Measurements from ENCODE around the gene PRKD1.

Gene PRKD1

GRCh38 chr14:29652571-29652970 lies 275.1 kb downstream of the PRKD1 start:
- H3K4me1 ChIP-seq (ENCODE audit: control insufficient read depth, insufficient read depth, low read length, poor library complexity, severe bottlenecking): no peaks in the 10 kb centered on the region
- no peak for DNase-seq
- H3K4me3 ChIP-seq (ENCODE audit: insufficient read depth, low read depth, low read length, poor library complexity, severe bottlenecking): no peak overlapping the region
- H3K27me3 ChIP-seq (replicated peaks; ENCODE audit: control insufficient read depth, insufficient read depth, low read length, poor library complexity, severe bottlenecking): no peaks in the 10 kb centered on the region
- no peaks in the 10 kb centered on the region for H3K36me3 ChIP-seq (ENCODE audit: control insufficient read depth, insufficient read depth, low read length)
- peaks cover 10% of the 10 kb centered on the region for H3K9me3 ChIP-seq (ENCODE audit: control insufficient read depth, low read length)
- H3K27ac ChIP-seq (ENCODE audit: insufficient read depth, low read length, poor library complexity, severe bottlenecking): no peak overlapping the region

DNA sequence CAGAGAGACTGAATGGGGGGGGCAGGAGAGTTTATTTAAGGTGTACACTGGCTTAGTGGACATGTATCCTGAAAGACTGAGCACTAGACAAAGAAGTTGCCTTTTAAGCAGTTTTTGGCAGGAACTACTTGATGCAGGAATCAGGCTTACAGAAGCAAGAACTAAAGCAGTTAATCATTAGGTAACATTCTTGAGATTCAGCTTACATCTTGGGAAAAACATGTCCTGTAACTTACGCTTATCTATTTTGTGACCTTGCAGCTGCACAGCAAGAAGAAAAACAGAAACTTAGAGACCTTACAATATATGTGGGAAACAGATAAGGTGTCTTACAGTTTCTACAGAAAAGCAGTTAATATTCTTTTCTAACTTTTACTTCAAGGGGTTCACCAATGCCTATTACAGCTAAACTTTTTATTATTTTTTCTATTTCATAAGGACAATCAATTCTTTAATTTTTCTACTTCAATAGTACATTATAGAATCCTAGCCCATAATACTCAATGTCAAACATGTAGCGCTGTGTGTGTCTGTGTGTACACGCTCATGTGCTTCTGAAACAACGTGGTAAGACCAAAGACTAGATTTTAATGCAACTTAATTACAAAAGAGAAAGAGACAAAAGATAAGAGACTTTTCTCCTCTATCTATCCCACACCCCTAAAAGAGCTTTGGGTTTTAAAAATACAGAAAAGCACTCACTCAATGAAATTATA lies 276.9 kb downstream of the PRKD1 start:
- Histone ChIP-seq H3K4me3 (ENCODE audit: insufficient read depth, low read depth, low read length, poor library complexity, severe bottlenecking) (no peak overlapping the region), H3K27ac (ENCODE audit: insufficient read depth, low read length, poor library complexity, severe bottlenecking) (no peak overlapping the region), H3K9me3 (ENCODE audit: control insufficient read depth, low read length) (peaks cover 13% of the 10 kb centered on the region), H3K36me3 (ENCODE audit: control insufficient read depth, insufficient read depth, low read length) (no peaks in the 10 kb centered on the region), H3K27me3 (replicated peaks; ENCODE audit: control insufficient read depth, insufficient read depth, low read length, poor library complexity, severe bottlenecking) (no peaks in the 10 kb centered on the region), H3K4me1 (ENCODE audit: control insufficient read depth, insufficient read depth, low read length, poor library complexity, severe bottlenecking) (no peaks in the 10 kb centered on the region)
- DNase-seq: no peak

- Histone ChIP-seq H3K9me3 (ENCODE audit: control insufficient read depth, low read length) (peaks cover 13% of the 10 kb centered on the region), H3K36me3 (ENCODE audit: control insufficient read depth, insufficient read depth, low read length) (no peaks in the 10 kb centered on the region), H3K27me3 (replicated peaks; ENCODE audit: control insufficient read depth, insufficient read depth, low read length, poor library complexity, severe bottlenecking) (no peaks in the 10 kb centered on the region), H3K27ac (ENCODE audit: insufficient read depth, low read length, poor library complexity, severe bottlenecking) (no peak overlapping the region), H3K4me1 (ENCODE audit: control insufficient read depth, insufficient read depth, low read length, poor library complexity, severe bottlenecking) (no peaks in the 10 kb centered on the region), H3K4me3 (ENCODE audit: insufficient read depth, low read depth, low read length, poor library complexity, severe bottlenecking) (no peak overlapping the region)
- DNase-seq: no peak
These were observed 278.5 kb downstream of the PRKD1 start for GRCh38 chr14:29649170-29649569.

GRCh38 chr14:29648045-29648444 lies 279.6 kb downstream of the PRKD1 start:
- H3K36me3 ChIP-seq (ENCODE audit: control insufficient read depth, insufficient read depth, low read length): no peaks in the 10 kb centered on the region
- DNase-seq: no peak
- no peaks in the 10 kb centered on the region for H3K27me3 ChIP-seq (replicated peaks; ENCODE audit: control insufficient read depth, insufficient read depth, low read length, poor library complexity, severe bottlenecking)
- peaks cover 13% of the 10 kb centered on the region for H3K9me3 ChIP-seq (ENCODE audit: control insufficient read depth, low read length)
- no peak overlapping the region for H3K27ac ChIP-seq (ENCODE audit: insufficient read depth, low read length, poor library complexity, severe bottlenecking)
- no peak overlapping the region for H3K4me3 ChIP-seq (ENCODE audit: insufficient read depth, low read depth, low read length, poor library complexity, severe bottlenecking)
- H3K4me1 ChIP-seq (ENCODE audit: control insufficient read depth, insufficient read depth, low read length, poor library complexity, severe bottlenecking): no peaks in the 10 kb centered on the region

GRCh38 chr14:29645117-29645516 lies 282.5 kb downstream of the PRKD1 start:
- Histone ChIP-seq H3K27ac (ENCODE audit: insufficient read depth, low read length, poor library complexity, severe bottlenecking) (no peak overlapping the region), H3K4me3 (ENCODE audit: insufficient read depth, low read depth, low read length, poor library complexity, severe bottlenecking) (no peak overlapping the region), H3K36me3 (ENCODE audit: control insufficient read depth, insufficient read depth, low read length) (no peaks in the 10 kb centered on the region), H3K4me1 (ENCODE audit: control insufficient read depth, insufficient read depth, low read length, poor library complexity, severe bottlenecking) (no peaks in the 10 kb centered on the region), H3K9me3 (ENCODE audit: control insufficient read depth, low read length) (peaks cover 11% of the 10 kb centered on the region), H3K27me3 (replicated peaks; ENCODE audit: control insufficient read depth, insufficient read depth, low read length, poor library complexity, severe bottlenecking) (no peaks in the 10 kb centered on the region)
- DNase-seq: no peak

DNA sequence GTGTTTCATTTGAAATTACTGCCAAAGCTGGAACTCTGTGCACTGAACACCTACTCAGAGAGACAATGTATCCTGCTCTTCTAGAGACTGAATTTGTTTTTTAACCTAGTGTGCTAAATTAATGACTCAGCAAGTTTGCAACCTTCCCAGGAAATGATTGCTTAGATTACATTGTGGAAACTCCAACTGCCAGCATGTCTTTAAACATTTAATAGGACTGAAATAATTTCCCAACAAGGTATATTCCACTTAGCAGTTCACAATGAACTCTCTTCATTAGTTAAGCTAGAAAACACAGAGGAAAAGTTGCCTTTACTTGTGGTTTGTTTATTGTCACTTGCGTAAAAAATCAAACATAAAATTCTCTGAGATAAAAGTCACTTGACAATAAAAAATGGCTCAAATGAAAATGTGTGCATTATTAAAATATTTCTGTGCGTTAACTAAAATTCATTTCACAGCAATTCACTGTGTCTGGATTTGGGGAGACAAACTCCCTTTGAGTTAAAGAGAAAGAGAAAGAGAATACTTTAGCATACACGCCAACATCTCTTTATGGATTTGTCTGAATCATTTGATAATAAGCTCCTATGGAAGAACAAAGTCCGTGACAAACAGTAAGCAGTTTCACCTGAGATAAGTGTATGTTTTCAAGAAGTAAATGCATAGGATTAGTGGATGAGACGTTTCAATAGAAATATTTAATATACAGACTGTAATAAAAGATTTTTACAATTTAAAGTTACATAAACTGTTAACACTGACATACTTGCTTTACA lies 284.0 kb downstream of the PRKD1 start:
- H3K27ac ChIP-seq (ENCODE audit: insufficient read depth, low read length, poor library complexity, severe bottlenecking): no peak overlapping the region
- peaks cover 7% of the 10 kb centered on the region for H3K9me3 ChIP-seq (ENCODE audit: control insufficient read depth, low read length)
- H3K36me3 ChIP-seq (ENCODE audit: control insufficient read depth, insufficient read depth, low read length): no peaks in the 10 kb centered on the region
- H3K27me3 ChIP-seq (replicated peaks; ENCODE audit: control insufficient read depth, insufficient read depth, low read length, poor library complexity, severe bottlenecking): no peaks in the 10 kb centered on the region
- no peak for DNase-seq
- no peaks in the 10 kb centered on the region for H3K4me1 ChIP-seq (ENCODE audit: control insufficient read depth, insufficient read depth, low read length, poor library complexity, severe bottlenecking)
- H3K4me3 ChIP-seq (ENCODE audit: insufficient read depth, low read depth, low read length, poor library complexity, severe bottlenecking): no peak overlapping the region

DNA sequence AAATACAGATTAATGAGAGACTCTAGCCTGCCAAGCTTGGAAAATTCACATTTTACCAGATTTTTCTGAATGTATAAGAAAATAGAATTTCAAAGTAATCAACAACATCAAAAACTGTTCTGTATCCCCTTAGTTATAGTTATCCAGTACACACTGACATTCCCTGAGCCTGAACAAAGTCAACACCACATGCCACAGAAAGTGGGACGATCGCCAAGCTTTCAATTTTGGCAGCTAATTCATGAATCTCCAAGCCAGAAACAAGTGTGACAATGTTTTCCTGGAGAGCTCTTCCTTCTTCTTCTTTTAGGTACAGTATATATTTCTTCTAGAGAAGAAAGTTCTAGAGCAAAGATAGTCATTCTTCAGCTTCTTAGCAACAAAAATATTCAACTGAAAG lies 290.2 kb downstream of the PRKD1 start:
- Histone ChIP-seq H3K27ac (ENCODE audit: insufficient read depth, low read length, poor library complexity, severe bottlenecking) (no peak overlapping the region), H3K27me3 (replicated peaks; ENCODE audit: control insufficient read depth, insufficient read depth, low read length, poor library complexity, severe bottlenecking) (no peaks in the 10 kb centered on the region), H3K9me3 (ENCODE audit: control insufficient read depth, low read length) (no peaks in the 10 kb centered on the region), H3K4me3 (ENCODE audit: insufficient read depth, low read depth, low read length, poor library complexity, severe bottlenecking) (no peak overlapping the region), H3K36me3 (ENCODE audit: control insufficient read depth, insufficient read depth, low read length) (no peaks in the 10 kb centered on the region), H3K4me1 (ENCODE audit: control insufficient read depth, insufficient read depth, low read length, poor library complexity, severe bottlenecking) (no peaks in the 10 kb centered on the region)
- no peak for DNase-seq

- no peaks in the 10 kb centered on the region for H3K9me3 ChIP-seq (ENCODE audit: control insufficient read depth, low read length)
- no peaks in the 10 kb centered on the region for H3K36me3 ChIP-seq (ENCODE audit: control insufficient read depth, insufficient read depth, low read length)
- no peak overlapping the region for H3K27ac ChIP-seq (ENCODE audit: insufficient read depth, low read length, poor library complexity, severe bottlenecking)
- DNase-seq: no peak
- no peaks in the 10 kb centered on the region for H3K4me1 ChIP-seq (ENCODE audit: control insufficient read depth, insufficient read depth, low read length, poor library complexity, severe bottlenecking)
- no peak overlapping the region for H3K4me3 ChIP-seq (ENCODE audit: insufficient read depth, low read depth, low read length, poor library complexity, severe bottlenecking)
- no peaks in the 10 kb centered on the region for H3K27me3 ChIP-seq (replicated peaks; ENCODE audit: control insufficient read depth, insufficient read depth, low read length, poor library complexity, severe bottlenecking)
These were observed 290.8 kb downstream of the PRKD1 start for GRCh38 chr14:29636870-29637269.

GRCh38 chr14:29630566-29631160 lies 297.0 kb downstream of the PRKD1 start:
- no peaks in the 10 kb centered on the region for H3K36me3 ChIP-seq (ENCODE audit: control insufficient read depth, insufficient read depth, low read length)
- H3K4me3 ChIP-seq (ENCODE audit: insufficient read depth, low read depth, low read length, poor library complexity, severe bottlenecking): no peak overlapping the region
- H3K4me1 ChIP-seq (ENCODE audit: control insufficient read depth, insufficient read depth, low read length, poor library complexity, severe bottlenecking): no peaks in the 10 kb centered on the region
- no peak overlapping the region for H3K27ac ChIP-seq (ENCODE audit: insufficient read depth, low read length, poor library complexity, severe bottlenecking)
- no peaks in the 10 kb centered on the region for H3K9me3 ChIP-seq (ENCODE audit: control insufficient read depth, low read length)
- no peak for DNase-seq
- H3K27me3 ChIP-seq (replicated peaks; ENCODE audit: control insufficient read depth, insufficient read depth, low read length, poor library complexity, severe bottlenecking): no peaks in the 10 kb centered on the region

DNA sequence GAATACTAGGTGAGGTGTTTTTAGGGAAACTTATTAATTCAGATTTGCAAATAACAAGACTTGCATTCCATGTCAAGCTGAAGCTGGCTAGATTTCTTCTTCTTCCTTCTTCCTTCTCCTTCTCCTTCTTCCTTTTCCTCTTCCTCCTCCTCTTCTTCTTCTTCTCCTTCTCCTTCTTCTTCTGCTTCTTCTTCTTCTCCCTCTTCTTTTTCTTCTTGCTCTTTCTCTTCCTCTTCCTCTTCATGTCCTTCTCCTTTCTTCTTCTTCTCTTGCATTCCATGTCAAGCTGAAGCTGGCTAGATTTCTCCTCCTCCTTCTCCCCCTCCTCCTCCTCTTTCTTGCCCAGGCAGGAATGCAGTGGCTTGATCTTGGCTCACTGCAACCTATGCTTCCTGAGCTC lies 297.8 kb downstream of the PRKD1 start:
- no peak overlapping the region for H3K27ac ChIP-seq (ENCODE audit: insufficient read depth, low read length, poor library complexity, severe bottlenecking)
- no peaks in the 10 kb centered on the region for H3K4me1 ChIP-seq (ENCODE audit: control insufficient read depth, insufficient read depth, low read length, poor library complexity, severe bottlenecking)
- no peak for DNase-seq

More for the DNA sequence above, 297.8 kb downstream of the PRKD1 start:
- Histone ChIP-seq H3K4me3 (ENCODE audit: insufficient read depth, low read depth, low read length, poor library complexity, severe bottlenecking) (no peak overlapping the region), H3K27me3 (replicated peaks; ENCODE audit: control insufficient read depth, insufficient read depth, low read length, poor library complexity, severe bottlenecking) (no peaks in the 10 kb centered on the region), H3K36me3 (ENCODE audit: control insufficient read depth, insufficient read depth, low read length) (no peaks in the 10 kb centered on the region), H3K9me3 (ENCODE audit: control insufficient read depth, low read length) (no peaks in the 10 kb centered on the region)
